Measurements from ENCODE around the gene C2CD4D.
"Not testable (repeated sequence)": the region's sequence is repeated elsewhere in the genome, so short reads cannot be mapped to it uniquely, and the experiment has no call there.

DNA sequence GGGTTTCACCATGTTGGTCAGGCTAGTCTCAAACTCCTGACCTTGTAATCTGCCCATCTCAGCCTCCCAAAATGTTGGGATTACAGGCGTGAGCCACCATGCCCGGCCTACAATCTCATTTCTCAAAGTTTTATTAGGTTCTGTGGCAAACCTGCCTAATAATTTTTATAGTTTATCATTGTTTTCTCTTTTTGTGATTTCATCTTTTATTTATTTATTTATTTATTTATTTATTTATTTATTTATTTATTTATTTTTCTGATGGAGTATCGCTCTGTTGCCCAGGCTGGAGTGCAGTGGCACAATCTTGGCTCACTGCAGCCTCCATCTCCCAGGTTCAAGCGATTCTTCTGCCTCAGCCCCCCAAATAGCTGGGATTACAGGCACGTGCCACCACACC, 45.3 kb upstream of the C2CD4D start:
- not testable (repeated sequence) for TF ChIP-seq EZH2 (optimal IDR thresholded peaks at IDR 0.05; ENCODE audit: low read depth, low read length); CTCF (IDR thresholded peaks at IDR 0.05; ENCODE audit: low read length); EZH2phosphoT487 (IDR thresholded peaks at IDR 0.05; ENCODE audit: low read length)

Data from MM.1S (cell line).